ENCODE data around the gene MTHFD1L.

Gene MTHFD1L

DNA sequence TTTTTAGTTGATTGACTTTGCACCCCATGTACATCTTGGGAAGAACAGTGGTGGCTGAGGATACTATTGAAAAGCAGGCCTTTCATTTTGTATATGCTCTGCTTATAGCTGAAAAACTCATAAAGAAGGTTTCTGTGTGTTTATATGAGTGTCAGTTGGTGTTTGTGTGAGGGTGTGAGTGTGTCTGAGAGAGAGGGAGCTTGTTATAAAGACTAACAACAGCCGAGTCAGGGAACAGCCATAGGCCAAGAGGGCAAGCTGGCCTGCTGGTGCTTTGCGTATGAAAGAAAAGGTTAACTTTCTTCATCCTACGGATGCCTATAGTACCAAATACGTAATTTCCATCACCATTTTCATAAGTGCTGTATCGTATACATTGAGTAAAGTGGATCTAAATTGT lies 88.3 kb downstream of the MTHFD1L start:
- Mint-ChIP-seq H3K36me3 (peaks cover 35% of the 10 kb centered on the region), H3K27me3 (no peaks in the 10 kb centered on the region), H3K27ac (no peak overlapping the region), H3K4me1 (no peaks in the 10 kb centered on the region), H3K4me3 (no peak overlapping the region), H3K9me3 (no peaks in the 10 kb centered on the region)
- DNase-seq (ENCODE audit: low spot score in 2 of 2) (no peak), ATAC-seq (ENCODE audit: low read depth) (no peak)

DNA sequence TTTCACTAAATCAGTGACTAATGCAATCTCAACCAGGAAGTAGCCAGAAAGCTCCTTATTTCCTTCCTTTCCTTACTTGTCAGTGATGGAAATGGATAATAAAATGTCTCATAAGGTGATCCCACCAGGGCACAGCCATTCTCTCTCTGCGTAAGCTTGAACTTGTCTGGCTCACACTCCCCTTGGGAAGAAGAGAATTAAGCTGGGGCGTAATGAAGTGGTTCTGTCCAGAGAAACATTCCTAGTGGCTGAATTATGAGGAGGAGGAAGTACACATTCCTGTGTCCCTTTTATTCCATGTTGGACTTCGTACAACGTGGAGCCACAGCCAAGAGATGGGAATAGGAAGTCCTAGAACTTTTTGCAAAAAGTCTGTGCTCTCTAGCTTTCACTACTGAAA lies 93.7 kb downstream of the MTHFD1L start:
- Mint-ChIP-seq H3K9me3 (no peaks in the 10 kb centered on the region), H3K4me3 (no peak overlapping the region), H3K27me3 (no peaks in the 10 kb centered on the region), H3K4me1 (no peaks in the 10 kb centered on the region), H3K36me3 (peaks cover 14% of the 10 kb centered on the region), H3K27ac (no peak overlapping the region)
- ATAC-seq (ENCODE audit: low read depth) (no peak), DNase-seq (ENCODE audit: low spot score in 2 of 2) (no peak)

DNA sequence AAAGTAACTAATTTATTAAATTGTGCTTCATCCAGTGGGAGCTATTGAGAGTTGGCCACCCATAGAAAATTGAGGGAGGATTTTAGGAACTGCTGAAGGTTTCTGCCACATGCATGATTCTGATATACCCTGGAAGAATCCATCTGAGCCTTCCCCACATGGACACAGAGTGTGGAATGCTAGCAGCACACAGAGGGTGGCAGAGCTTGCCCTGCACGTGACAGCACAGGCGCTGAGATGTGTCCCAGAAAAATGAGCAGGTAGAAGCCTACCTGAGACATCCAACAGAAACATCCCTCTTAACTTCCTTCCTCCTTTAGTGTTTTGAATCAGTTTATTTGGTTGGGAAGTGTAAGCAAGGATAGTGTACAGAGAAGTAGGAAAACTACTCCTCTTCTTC lies 96.9 kb downstream of the MTHFD1L start:
- H3K27me3 Mint-ChIP-seq: no peaks in the 10 kb centered on the region
- peaks cover 12% of the 10 kb centered on the region for H3K36me3 Mint-ChIP-seq
- DNase-seq (ENCODE audit: low spot score in 2 of 2) (no peak), ATAC-seq (ENCODE audit: low read depth) (no peak)
- peaks cover 11% of the 10 kb centered on the region for H3K4me1 Mint-ChIP-seq
- no peak overlapping the region for H3K27ac Mint-ChIP-seq
- no peaks in the 10 kb centered on the region for H3K9me3 Mint-ChIP-seq
- no peak overlapping the region for H3K4me3 Mint-ChIP-seq

DNA sequence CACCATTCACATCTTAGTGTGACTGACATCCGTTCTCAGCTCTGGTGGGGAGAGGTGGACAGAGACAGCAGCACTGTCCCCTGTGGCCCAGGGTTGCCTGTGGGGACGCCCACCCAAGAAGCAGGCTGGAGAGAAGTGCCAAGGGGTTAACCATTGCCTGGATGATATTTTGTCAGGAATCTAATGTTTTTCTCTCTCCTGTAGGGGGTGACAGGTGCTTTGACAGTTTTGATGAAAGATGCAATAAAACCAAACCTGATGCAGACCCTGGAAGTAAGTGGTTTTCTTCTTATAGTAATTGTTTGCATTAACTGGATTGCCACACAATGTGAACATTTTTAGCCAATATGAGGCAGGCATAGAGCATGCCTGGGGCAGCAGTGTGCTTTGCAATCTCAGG lies 99.3 kb downstream of the MTHFD1L start:
- Mint-ChIP-seq H3K9me3 (no peaks in the 10 kb centered on the region), H3K27me3 (no peaks in the 10 kb centered on the region), H3K27ac (no peak overlapping the region), H3K4me3 (no peak overlapping the region), H3K4me1 (peaks cover 13% of the 10 kb centered on the region), H3K36me3 (peaks cover 13% of the 10 kb centered on the region)
- no peak for ATAC-seq (ENCODE audit: low read depth)
- DNase-seq (ENCODE audit: low spot score in 2 of 2): no peak

DNA sequence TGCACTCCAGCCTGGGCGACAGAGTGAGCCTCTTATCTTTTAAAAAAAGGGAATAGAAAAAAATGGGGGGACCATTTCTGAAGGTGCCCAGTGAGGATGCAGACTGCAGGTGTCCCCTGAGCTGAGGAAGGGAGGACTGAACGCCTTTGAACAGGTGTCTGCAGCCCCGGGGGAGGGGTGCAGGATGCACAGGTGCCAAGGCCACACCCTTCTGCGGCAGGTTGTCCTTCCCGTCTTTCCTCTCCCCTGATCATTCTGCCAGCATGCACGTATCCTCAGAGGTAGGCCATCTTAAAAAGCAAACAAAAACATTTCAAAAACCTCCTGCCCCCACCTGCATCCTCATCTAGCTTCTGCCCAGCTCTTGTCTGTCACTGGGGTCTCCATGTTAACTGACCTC lies 101.3 kb downstream of the MTHFD1L start:
- DNase-seq (ENCODE audit: low spot score in 2 of 2) (no peak), ATAC-seq (ENCODE audit: low read depth) (no peak)
- H3K27ac Mint-ChIP-seq: no peak overlapping the region
- H3K9me3 Mint-ChIP-seq: no peaks in the 10 kb centered on the region
- H3K36me3 Mint-ChIP-seq: peaks cover 15% of the 10 kb centered on the region
- H3K27me3 Mint-ChIP-seq: no peaks in the 10 kb centered on the region
- H3K4me3 Mint-ChIP-seq: no peak overlapping the region
- peaks cover 13% of the 10 kb centered on the region for H3K4me1 Mint-ChIP-seq

DNA sequence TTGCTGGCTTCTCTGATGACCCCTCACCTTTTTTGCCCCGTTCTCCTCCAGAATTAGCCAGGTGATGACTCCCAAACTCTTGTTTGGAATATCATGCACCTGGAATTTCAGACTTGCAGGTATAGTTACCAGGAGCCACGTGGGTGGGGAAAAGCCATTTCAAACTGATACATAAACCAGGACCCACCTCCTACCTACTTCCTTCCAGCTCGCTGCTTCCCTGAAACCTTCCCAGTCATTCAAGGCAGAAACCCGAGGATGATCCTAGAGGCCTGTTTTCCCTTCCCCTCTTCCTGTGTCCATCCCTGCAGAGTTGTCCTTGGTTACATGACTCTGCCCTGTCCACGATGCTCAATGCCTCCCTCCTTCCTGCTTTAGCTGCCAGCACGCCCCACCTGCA lies 101.9 kb downstream of the MTHFD1L start:
- ATAC-seq (ENCODE audit: low read depth) (no peak), DNase-seq (ENCODE audit: low spot score in 2 of 2) (no peak)
- Mint-ChIP-seq H3K4me1 (peaks cover 13% of the 10 kb centered on the region), H3K27me3 (no peaks in the 10 kb centered on the region), H3K9me3 (no peaks in the 10 kb centered on the region), H3K27ac (no peak overlapping the region), H3K4me3 (no peak overlapping the region), H3K36me3 (peaks cover 16% of the 10 kb centered on the region)

DNA sequence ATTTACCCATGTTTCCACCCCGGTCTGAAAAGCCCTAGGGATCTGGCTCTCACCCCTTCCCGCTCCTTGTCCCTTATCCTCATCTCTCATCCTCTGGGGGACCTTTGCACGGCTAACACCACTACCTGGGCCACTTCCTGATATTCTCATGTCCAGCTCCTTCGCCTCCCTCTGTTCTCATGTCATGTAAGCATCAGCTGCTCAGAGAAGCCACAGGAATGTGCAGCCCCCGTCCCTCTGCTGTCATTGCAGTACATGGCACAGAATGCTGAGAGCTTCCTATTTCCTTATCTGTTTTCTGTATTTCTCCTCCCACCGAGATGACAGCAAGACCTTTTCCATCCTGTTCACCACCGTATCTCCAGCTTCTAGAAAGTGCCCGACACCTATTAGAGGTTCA lies 102.4 kb downstream of the MTHFD1L start:
- Mint-ChIP-seq H3K27ac (no peak overlapping the region), H3K9me3 (no peaks in the 10 kb centered on the region), H3K4me3 (no peak overlapping the region), H3K4me1 (peaks cover 13% of the 10 kb centered on the region), H3K27me3 (no peaks in the 10 kb centered on the region), H3K36me3 (peaks cover 18% of the 10 kb centered on the region)
- no peak for ATAC-seq (ENCODE audit: low read depth)
- no peak for DNase-seq (ENCODE audit: low spot score in 2 of 2)

DNA sequence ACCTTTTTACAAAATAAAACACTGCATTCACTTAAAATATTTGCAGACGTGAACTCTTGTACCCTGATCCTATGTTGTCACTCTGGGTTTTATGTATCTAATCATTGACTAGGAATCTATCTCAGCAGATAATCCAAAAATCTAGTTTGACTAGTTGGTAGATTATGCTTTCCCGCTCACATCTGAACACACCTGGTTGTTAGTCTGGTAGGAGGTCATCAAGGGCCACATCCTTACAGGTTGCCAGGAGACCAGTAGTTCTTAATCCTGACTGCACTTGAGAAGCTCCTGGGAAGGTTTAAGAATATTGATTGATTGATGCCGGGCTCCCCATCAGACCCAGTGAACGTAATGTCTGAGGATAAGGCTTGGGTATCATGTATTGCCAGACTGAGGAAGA lies 104.4 kb downstream of the MTHFD1L start:
- ATAC-seq (ENCODE audit: low read depth): no peak
- no peak for DNase-seq (ENCODE audit: low spot score in 2 of 2)
- H3K36me3 Mint-ChIP-seq: peaks cover 28% of the 10 kb centered on the region
- no peaks in the 10 kb centered on the region for H3K9me3 Mint-ChIP-seq
- no peak overlapping the region for H3K27ac Mint-ChIP-seq
- no peak overlapping the region for H3K4me3 Mint-ChIP-seq
- H3K4me1 Mint-ChIP-seq: peaks cover 13% of the 10 kb centered on the region
- H3K27me3 Mint-ChIP-seq: no peaks in the 10 kb centered on the region

DNA sequence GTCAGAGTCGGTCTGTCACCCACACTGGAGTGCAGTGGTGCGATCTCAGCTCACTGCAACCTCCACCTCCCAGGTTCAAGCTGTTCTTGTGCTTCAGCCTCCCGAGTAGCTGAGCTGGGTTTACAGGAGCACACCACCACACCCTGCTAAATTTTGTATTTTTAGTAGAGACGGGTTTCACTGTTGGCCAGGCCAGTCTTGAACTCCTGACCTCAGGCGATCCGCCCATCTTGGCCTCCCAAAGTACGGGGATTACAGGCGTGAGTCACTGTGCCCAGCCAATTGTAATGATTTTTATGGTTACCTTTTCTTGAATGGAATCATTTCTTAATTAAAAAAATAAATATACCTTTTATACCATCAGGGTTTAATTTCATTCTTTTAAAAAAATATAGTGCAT lies 105.7 kb downstream of the MTHFD1L start:
- peaks cover 7% of the 10 kb centered on the region for H3K4me1 Mint-ChIP-seq

DNA sequence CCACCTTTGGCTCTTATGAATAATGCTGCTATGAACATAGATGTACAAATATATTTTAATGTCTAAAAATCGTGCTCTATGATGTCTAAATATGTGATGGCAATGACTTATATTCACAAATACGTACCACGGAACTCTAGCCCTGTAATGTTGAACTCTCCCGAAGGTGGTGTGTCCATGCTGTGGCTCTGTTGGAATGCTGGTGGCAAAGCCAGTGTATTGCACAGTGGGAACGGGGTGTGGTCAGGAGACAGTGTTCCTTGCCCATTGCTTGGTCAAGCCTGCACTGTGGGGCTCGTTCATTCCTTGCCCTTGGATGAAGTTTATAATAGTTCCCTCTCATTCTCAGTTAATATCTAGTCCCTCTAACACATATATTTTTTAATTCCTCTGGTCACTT lies 109.6 kb downstream of the MTHFD1L start:
- H3K36me3 Mint-ChIP-seq: peaks cover 22% of the 10 kb centered on the region
- no peaks in the 10 kb centered on the region for H3K9me3 Mint-ChIP-seq
- no peaks in the 10 kb centered on the region for H3K27me3 Mint-ChIP-seq
- DNase-seq (ENCODE audit: low spot score in 2 of 2) (no peak), ATAC-seq (ENCODE audit: low read depth) (no peak)
- H3K4me3 Mint-ChIP-seq: no peak overlapping the region
- no peak overlapping the region for H3K27ac Mint-ChIP-seq
- peaks cover 3% of the 10 kb centered on the region for H3K4me1 Mint-ChIP-seq

More for the DNA sequence above, 105.7 kb downstream of the MTHFD1L start:
- Mint-ChIP-seq H3K27ac (no peak overlapping the region), H3K27me3 (no peaks in the 10 kb centered on the region), H3K4me3 (no peak overlapping the region), H3K36me3 (peaks cover 27% of the 10 kb centered on the region), H3K9me3 (no peaks in the 10 kb centered on the region)
- no peak for DNase-seq (ENCODE audit: low spot score in 2 of 2)
- no peak for ATAC-seq (ENCODE audit: low read depth)

DNA sequence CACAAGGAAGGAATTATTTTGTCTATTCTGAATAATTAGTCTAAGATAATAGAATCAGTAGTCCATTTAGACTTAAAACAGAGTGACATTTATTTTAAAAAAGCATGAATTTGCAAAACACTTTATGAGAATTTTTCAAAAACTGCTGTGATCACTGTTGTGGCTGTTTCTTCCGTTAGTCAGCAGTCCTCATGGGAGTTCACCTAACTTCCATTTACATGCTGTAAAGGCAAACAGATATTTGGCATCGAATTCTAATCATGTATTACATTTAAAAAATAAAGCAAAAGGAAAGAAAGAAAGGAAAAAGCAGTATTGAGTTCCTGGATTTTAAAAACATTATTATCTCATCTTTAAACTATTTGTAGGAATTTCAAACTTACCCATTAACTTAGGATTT lies 111.8 kb downstream of the MTHFD1L start:
- Mint-ChIP-seq H3K4me1 (peaks cover 14% of the 10 kb centered on the region), H3K36me3 (peaks cover 24% of the 10 kb centered on the region), H3K9me3 (peaks cover 1% of the 10 kb centered on the region), H3K4me3 (no peak overlapping the region), H3K27ac (no peak overlapping the region), H3K27me3 (no peaks in the 10 kb centered on the region)
- DNase-seq (ENCODE audit: low spot score in 2 of 2): no peak
- ATAC-seq (ENCODE audit: low read depth): no peak

DNA sequence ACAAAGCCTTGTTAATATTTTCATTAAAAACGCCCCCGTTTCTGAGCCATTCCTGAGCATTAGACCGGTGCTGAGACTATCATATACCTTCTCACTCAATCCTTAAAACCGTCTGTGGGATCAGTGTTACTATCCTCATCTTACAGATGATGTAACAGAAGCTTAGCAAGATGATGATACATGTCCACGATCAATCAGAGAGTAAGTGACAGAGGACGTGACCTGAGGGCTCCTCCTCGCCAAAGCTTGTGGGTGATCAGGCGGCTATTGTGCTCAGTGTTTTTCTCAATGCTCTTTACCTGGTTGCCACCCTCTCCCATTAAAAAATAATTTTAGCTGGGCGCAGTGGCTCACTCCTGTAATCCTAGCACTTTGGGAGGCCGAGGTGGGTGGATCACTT lies 113.1 kb downstream of the MTHFD1L start:
- Mint-ChIP-seq H3K36me3 (peaks cover 16% of the 10 kb centered on the region), H3K27ac (no peak overlapping the region), H3K4me1 (peaks cover 22% of the 10 kb centered on the region), H3K9me3 (peaks cover 1% of the 10 kb centered on the region), H3K27me3 (no peaks in the 10 kb centered on the region), H3K4me3 (no peak overlapping the region)
- no peak for DNase-seq (ENCODE audit: low spot score in 2 of 2)
- ATAC-seq (ENCODE audit: low read depth): no peak

DNA sequence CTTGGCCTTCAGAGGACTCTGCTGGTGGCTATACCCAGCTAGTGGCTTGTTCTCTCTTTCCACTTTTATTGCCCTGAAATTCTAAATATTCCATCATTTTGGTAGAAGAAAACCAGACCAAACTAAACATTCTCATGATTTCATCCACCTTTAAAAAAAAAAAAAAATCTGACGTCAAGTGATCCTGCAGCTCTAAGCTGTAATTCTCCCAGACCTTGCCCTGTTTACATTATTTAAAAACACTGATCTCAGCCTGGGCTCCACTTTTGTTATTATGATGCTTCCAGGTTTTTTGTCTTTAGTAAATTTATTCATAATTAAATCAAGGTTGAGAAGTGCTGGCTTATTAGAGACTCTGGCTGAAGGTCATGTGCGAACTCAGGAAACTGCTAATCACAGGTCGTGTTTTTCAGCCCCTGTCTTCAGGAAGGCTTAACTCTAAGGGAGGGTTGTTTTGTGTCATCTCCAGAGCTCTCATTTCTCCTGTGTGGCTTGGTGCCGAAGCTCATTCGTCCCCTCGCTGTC lies 114.4 kb downstream of the MTHFD1L start:
- ATAC-seq (ENCODE audit: low read depth) (no peak), DNase-seq (ENCODE audit: low spot score in 2 of 2) (no peak)
- Mint-ChIP-seq H3K4me3 (no peak overlapping the region), H3K27ac (peak overlapping the region; percentile 12), H3K9me3 (peaks cover 1% of the 10 kb centered on the region), H3K27me3 (no peaks in the 10 kb centered on the region), H3K36me3 (peaks cover 8% of the 10 kb centered on the region), H3K4me1 (peaks cover 22% of the 10 kb centered on the region)

DNA sequence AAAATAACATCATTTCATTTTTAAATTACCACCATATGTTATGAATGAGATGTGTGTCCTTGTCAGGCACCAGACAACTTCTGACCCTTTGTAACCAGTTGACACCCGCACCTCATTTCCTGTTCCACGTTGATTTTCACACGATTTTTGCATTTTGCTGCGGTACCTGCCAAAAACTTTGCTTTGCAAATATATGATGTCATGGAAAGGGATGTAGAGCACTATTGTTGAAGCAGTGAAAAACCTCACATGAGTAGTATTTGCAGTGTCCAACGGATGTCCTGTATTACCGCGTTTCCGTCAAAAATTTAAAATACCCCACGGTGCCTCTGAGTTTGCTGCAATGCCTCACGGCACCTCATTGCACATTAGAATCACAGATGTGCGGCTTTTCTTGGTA lies 115.6 kb downstream of the MTHFD1L start:
- Mint-ChIP-seq H3K4me1 (peaks cover 22% of the 10 kb centered on the region), H3K36me3 (peaks cover 3% of the 10 kb centered on the region), H3K9me3 (peaks cover 1% of the 10 kb centered on the region), H3K4me3 (peak overlapping the region; percentile 24), H3K27ac (peak overlapping the region; percentile 58), H3K27me3 (no peaks in the 10 kb centered on the region)
- DNase-seq (ENCODE audit: low spot score in 2 of 2) (peak; percentile 13 to 30), ATAC-seq (ENCODE audit: low read depth) (peak; percentile 93)

DNA sequence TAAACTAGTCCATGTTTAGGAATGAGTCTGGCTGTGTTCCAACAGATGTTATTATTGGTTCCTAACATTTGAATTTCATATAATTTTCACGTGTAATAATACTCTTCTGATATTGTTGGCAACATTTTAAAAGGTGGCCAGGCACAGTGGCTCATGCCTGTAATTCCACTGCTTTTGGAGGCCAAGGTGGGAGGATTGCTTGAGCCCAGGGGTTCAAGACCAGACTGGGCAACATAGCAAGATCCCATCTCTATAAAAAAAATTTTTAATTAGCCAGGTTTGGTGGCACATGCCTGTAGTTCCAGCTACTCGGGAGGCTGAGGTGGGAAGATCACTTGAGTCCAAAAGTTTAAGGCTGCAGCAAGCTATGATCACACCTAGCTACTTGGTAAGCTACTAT lies 116.2 kb downstream of the MTHFD1L start:
- no peak for DNase-seq (ENCODE audit: low spot score in 2 of 2)
- H3K4me3 Mint-ChIP-seq: no peak overlapping the region
- H3K27me3 Mint-ChIP-seq: no peaks in the 10 kb centered on the region
- peaks cover 3% of the 10 kb centered on the region for H3K36me3 Mint-ChIP-seq
- peaks cover 1% of the 10 kb centered on the region for H3K9me3 Mint-ChIP-seq
- H3K27ac Mint-ChIP-seq: no peak overlapping the region
- peaks cover 22% of the 10 kb centered on the region for H3K4me1 Mint-ChIP-seq
- ATAC-seq (ENCODE audit: low read depth): no peak
